ENCODE results near the gene MSANTD3. TPM values are rescaled to one million over a fixed set of nuclear protein-coding genes. Genes with fewer than 3 reads are reported as not detected.

MSANTD3 gene
- total and polyA plus RNA-seq, 9 of the 15 experiments (the other 6 are each of a cell fraction or from before 2014, with no cell fraction given), result 9.4 to 28.7 (median 22.3) TPM

DNA sequence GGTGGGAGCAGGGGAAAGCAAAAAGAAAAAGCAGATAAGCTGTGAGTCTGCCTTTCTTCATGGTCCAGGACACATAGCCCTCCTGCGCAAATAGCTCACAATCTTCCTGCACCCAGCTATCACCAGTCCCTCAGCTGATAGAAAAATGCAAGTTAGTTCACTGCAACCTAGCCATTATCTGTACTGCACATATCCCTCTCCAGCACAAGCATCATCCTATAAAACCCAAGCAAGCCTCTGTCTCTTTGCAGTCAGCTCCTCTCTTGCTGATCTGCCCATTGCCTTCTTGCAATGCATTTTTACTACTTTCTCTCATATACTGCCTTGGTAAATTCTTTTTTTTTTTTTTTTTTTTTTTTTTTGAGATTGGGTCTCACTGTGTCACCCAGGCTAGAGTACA, 20.0 kb upstream of the MSANTD3 start (continued):
- TF ChIP-seq, protein P1, sequence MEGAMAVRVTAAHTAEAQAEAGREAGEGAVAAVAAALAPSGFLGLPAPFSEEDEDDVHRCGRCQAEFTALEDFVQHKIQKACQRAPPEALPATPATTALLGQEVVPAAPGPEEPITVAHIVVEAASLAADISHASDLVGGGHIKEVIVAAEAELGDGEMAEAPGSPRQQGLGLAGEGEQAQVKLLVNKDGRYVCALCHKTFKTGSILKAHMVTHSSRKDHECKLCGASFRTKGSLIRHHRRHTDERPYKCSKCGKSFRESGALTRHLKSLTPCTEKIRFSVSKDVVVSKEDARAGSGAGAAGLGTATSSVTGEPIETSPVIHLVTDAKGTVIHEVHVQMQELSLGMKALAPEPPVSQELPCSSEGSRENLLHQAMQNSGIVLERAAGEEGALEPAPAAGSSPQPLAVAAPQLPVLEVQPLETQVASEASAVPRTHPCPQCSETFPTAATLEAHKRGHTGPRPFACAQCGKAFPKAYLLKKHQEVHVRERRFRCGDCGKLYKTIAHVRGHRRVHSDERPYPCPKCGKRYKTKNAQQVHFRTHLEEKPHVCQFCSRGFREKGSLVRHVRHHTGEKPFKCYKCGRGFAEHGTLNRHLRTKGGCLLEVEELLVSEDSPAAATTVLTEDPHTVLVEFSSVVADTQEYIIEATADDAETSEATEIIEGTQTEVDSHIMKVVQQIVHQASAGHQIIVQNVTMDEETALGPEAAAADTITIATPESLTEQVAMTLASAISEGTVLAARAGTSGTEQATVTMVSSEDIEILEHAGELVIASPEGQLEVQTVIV (CRISPR knock-in tag; IDR thresholded peaks at IDR 0.05; ENCODE audit: borderline replicate concordance), result no peak
- TF ChIP-seq, protein P2, sequence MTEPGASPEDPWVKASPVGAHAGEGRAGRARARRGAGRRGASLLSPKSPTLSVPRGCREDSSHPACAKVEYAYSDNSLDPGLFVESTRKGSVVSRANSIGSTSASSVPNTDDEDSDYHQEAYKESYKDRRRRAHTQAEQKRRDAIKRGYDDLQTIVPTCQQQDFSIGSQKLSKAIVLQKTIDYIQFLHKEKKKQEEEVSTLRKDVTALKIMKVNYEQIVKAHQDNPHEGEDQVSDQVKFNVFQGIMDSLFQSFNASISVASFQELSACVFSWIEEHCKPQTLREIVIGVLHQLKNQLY (CRISPR knock-in tag; conservative IDR thresholded peaks at IDR 0.05), result no peak
- TF ChIP-seq PRPF4 (IDR thresholded peaks at IDR 0.05; ENCODE audit: insufficient read depth, low read depth, low read length, poor library complexity, severe bottlenecking) (no peak), PHTF2 (CRISPR knock-in tag; IDR thresholded peaks at IDR 0.05) (no peak), BCOR (IDR thresholded peaks at IDR 0.05) (0 out of 2 replicates have a peak, but pooled peaks have one; percentile 12), ZFX (CRISPR knock-in tag; IDR thresholded peaks at IDR 0.05) (no peak), MEF2A (IDR thresholded peaks at IDR 0.05; ENCODE audit: control insufficient read depth, low read depth, low read length) (no peak), NR2C1 (IDR thresholded peaks at IDR 0.05) (no peak), NR2C1 (tag; IDR thresholded peaks at IDR 0.05) (no peak), PHF21A (IDR thresholded peaks at IDR 0.05; ENCODE audit: borderline replicate concordance, low read depth) (no peak), TEAD2 (tag; IDR thresholded peaks at IDR 0.05) (no peak), SMARCB1 (IDR thresholded peaks at IDR 0.05; ENCODE audit: insufficient read length, low read depth) (no peak), ZNF699 (CRISPR knock-in tag; IDR thresholded peaks at IDR 0.05; ENCODE audit: insufficient replicate concordance) (no peak), POLR2G (IDR thresholded peaks at IDR 0.05; ENCODE audit: low read depth, low read length) (no peak), ZNF766 (CRISPR knock-in tag; conservative IDR thresholded peaks at IDR 0.05) (no peak), RBM25 (IDR thresholded peaks at IDR 0.05; ENCODE audit: low read depth, low read length, severe bottlenecking) (no peak), FOS (IDR thresholded peaks at IDR 0.05; ENCODE audit: extremely low read depth, insufficient read length) (no peak), SRF (CRISPR knock-in tag; IDR thresholded peaks at IDR 0.05) (no peak), ZEB2 (IDR thresholded peaks at IDR 0.05) (no peak), ZC3H4 (CRISPR knock-in tag; IDR thresholded peaks at IDR 0.05; ENCODE audit: borderline replicate concordance) (no peak)
- TF ChIP-seq, protein P3, sequence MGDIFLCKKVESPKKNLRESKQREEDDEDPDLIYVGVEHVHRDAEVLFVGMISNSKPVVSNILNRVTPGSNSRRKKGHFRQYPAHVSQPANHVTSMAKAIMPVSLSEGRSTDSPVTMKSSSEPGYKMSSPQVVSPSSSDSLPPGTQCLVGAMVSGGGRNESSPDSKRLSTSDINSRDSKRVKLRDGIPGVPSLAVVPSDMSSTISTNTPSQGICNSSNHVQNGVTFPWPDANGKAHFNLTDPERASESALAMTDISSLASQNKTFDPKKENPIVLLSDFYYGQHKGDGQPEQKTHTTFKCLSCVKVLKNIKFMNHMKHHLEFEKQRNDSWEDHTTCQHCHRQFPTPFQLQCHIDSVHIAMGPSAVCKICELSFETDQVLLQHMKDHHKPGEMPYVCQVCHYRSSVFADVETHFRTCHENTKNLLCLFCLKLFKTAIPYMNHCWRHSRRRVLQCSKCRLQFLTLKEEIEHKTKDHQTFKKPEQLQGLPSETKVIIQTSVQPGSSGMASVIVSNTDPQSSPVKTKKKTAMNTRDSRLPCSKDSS (IDR thresholded peaks at IDR 0.05; ENCODE audit: low read depth, partially characterized antibody), result peak; percentile 46
- TF ChIP-seq, protein P4, sequence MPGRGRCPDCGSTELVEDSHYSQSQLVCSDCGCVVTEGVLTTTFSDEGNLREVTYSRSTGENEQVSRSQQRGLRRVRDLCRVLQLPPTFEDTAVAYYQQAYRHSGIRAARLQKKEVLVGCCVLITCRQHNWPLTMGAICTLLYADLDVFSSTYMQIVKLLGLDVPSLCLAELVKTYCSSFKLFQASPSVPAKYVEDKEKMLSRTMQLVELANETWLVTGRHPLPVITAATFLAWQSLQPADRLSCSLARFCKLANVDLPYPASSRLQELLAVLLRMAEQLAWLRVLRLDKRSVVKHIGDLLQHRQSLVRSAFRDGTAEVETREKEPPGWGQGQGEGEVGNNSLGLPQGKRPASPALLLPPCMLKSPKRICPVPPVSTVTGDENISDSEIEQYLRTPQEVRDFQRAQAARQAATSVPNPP (IDR thresholded peaks at IDR 0.05; ENCODE audit: borderline replicate concordance, insufficient read depth, insufficient read length), result no peak
- TF ChIP-seq, protein P5, sequence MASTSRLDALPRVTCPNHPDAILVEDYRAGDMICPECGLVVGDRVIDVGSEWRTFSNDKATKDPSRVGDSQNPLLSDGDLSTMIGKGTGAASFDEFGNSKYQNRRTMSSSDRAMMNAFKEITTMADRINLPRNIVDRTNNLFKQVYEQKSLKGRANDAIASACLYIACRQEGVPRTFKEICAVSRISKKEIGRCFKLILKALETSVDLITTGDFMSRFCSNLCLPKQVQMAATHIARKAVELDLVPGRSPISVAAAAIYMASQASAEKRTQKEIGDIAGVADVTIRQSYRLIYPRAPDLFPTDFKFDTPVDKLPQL (IDR thresholded peaks at IDR 0.05; ENCODE audit: extremely low read depth, insufficient read length), result no peak

All from K562 (cell line).